Kidney (tissue), 14 donors: ENCODE measurements around the gene CCDC27. TPM values are rescaled to one million over a fixed set of nuclear protein-coding genes. Genes with fewer than 3 reads are reported as not detected.

Experiments
- DNase-seq, 5 donors: peaks; one replicate each; pipeline ENCODE4 v3.0.0-alpha.2; 2013 to 2020
- FAIRE-seq: peaks from 2 replicates; lab custom pipeline; 2012; peaks lifted over from hg19 to GRCh38; lab: Jason Lieb, UNC
- H3K27ac ChIP-seq, 2 donors: one replicate each; pipeline ENCODE4 v1.7.0; 2013; ENCODE audit warnings: low read depth in 2 of 2, low read length in 2 of 2, inconsistent platforms in 1 of 2
- H3K27me3 ChIP-seq: one replicate; pipeline ENCODE4 v1.7.1; 2013; ENCODE audit warnings: low read length, inconsistent platforms; ENCODE audit not compliant: control insufficient read depth, insufficient read depth
- H3K36me3 ChIP-seq, 3 donors: one replicate each; pipeline versions ENCODE4 v1.7.0 to v1.7.1; 2013; ENCODE audit warnings: low read length in 3 of 3, control low read depth in 1 of 3, inconsistent platforms in 1 of 3; ENCODE audit not compliant: insufficient read depth in 3 of 3, control insufficient read depth in 2 of 3
- H3K4me1 ChIP-seq, 3 donors: one replicate each; pipeline versions ENCODE4 v1.7.0 to v1.7.1; 2013; ENCODE audit warnings: low read length in 3 of 3, inconsistent platforms in 1 of 3, low read depth in 1 of 3; ENCODE audit not compliant: control insufficient read depth in 2 of 3, insufficient read depth in 2 of 3
- H3K4me3 ChIP-seq, 3 donors: one replicate each; pipeline versions ENCODE4 v1.7.0 to v1.8.1; 2013; ENCODE audit warnings: low read length in 3 of 3, control low read depth in 1 of 3, inconsistent platforms in 1 of 3
- H3K9ac ChIP-seq, 3 donors: one replicate each; pipeline versions ENCODE4 v1.7.0 to v1.7.1; 2013; ENCODE audit warnings: low read length in 3 of 3, control low read depth in 1 of 3, inconsistent platforms in 1 of 3
- H3K9me3 ChIP-seq, 3 donors: one replicate each; pipeline versions ENCODE4 v1.7.0 to v1.7.1; 2013; ENCODE audit warnings: low read length in 3 of 3, control low read depth in 1 of 3, inconsistent platforms in 1 of 3; ENCODE audit not compliant: control insufficient read depth in 2 of 3, insufficient read depth in 1 of 3
- CTCF ChIP-seq: IDR thresholded peaks from 3 replicates; pipeline ENCODE4 v1.5.1; 2012; ENCODE audit warnings: mild to moderate bottlenecking, moderate library complexity, borderline replicate concordance; ENCODE audit not compliant: insufficient read depth; ENCODE audit errors: extremely low read depth
- intact Hi-C: fragments of 100-400 bp; cut with DNase I; formaldehyde crosslinking; loops from one replicate; pipeline ENCODE4 v1.11.1; 2022
- polyA plus RNA-seq: library from polyadenylated mRNA; stranded (reverse); fragments of 350-450 nt; fragmentation: Illumina TruSeq; extraction: RNeasy Lipid Tissue Mini Kit (QIAGEN cat#74804); gene quantifications from one replicate; pipeline ENCODE4 v1.2.3, GENCODE V29; 2014; ENCODE audit warnings: low read depth, low replicate concordance; ENCODE audit not compliant: insufficient read depth
- total RNA-seq: library from RNA; stranded (reverse); fragmentation: NEBNext Ultra II Directional; extraction: Animal tissue kit (Norgen Biotek cat#: 25700); gene quantifications from one replicate; pipeline ENCODE4 v1.2.1, GENCODE V29; 2021
- donor health status: control.
- donor health status: control.
- donor health status: control.
- donor health status: control.
- donor health status: control.
- donor health status: DM: yes; HTN: yes; CAD: no.
- donor health status: Normal renal cell carcinoma (clear cell type).

Gene CCDC27
- total and polyA plus RNA-seq, 2 donors from 2014 or later = not detected

GRCh38 chr1:3821004-3821403 lies 68.8 kb downstream of the CCDC27 start:
- H3K9me3 ChIP-seq = no peaks in the 10 kb centered on the region
- no peaks in the 10 kb centered on the region for H3K27me3 ChIP-seq
- H3K36me3 ChIP-seq = peaks cover 3 to 33% (median 21%) of the 10 kb centered on the region in 3 donors
- intact Hi-C loops = no loop called here
- FAIRE-seq (no peak), DNase-seq (peak in 4 of 5 donors; percentile 22 to 65 (median 56))
- H3K4me3 ChIP-seq = no peak overlapping the region
- TF ChIP-seq CTCF = no peak
- H3K4me1 ChIP-seq = peaks cover 0 to 9% (median 3%) of the 10 kb centered on the region in 3 donors
- no peak overlapping the region for H3K27ac ChIP-seq
- H3K9ac ChIP-seq = no peak overlapping the region

Other genes with a start within 250 kb of the CCDC27 start
- 10.9 TPM for gene MEGF6, start 140.9 kb upstream of the CCDC27 start, total RNA-seq
- 2.8 TPM for gene MEGF6, start 140.9 kb upstream of the CCDC27 start, polyA plus RNA-seq
- gene TPRG1L, start 127.4 kb upstream of the CCDC27 start, total RNA-seq = 37.1 TPM
- gene TPRG1L, start 127.4 kb upstream of the CCDC27 start, polyA plus RNA-seq = 72.4 TPM
- gene WRAP73, start 102.3 kb upstream of the CCDC27 start, total RNA-seq = 18.4 TPM
- 19.6 TPM for gene WRAP73, start 102.3 kb upstream of the CCDC27 start, polyA plus RNA-seq
- 0.54 TPM for gene TP73, start 99.9 kb upstream of the CCDC27 start, total RNA-seq
- not detected for gene TP73, start 99.9 kb upstream of the CCDC27 start, polyA plus RNA-seq
- gene SMIM1, start 20.3 kb downstream of the CCDC27 start, total RNA-seq = 7.0 TPM
- gene SMIM1, start 20.3 kb downstream of the CCDC27 start, polyA plus RNA-seq = 49.5 TPM
- gene LRRC47, start 44.0 kb downstream of the CCDC27 start, total RNA-seq = 42.4 TPM
- 28.8 TPM for gene LRRC47, start 44.0 kb downstream of the CCDC27 start, polyA plus RNA-seq
- 51.2 TPM for gene CEP104, start 104.8 kb downstream of the CCDC27 start, total RNA-seq
- 11.1 TPM for gene CEP104, start 104.8 kb downstream of the CCDC27 start, polyA plus RNA-seq
- 8.2 TPM for gene DFFB, start 105.0 kb downstream of the CCDC27 start, total RNA-seq
- gene DFFB, start 105.0 kb downstream of the CCDC27 start, polyA plus RNA-seq = 5.6 TPM
- gene C1orf174, start 147.8 kb downstream of the CCDC27 start, total RNA-seq = 16.8 TPM
- 15.9 TPM for gene C1orf174, start 147.8 kb downstream of the CCDC27 start, polyA plus RNA-seq